Keratinocyte (primary cell): ENCODE data around the gene CLCN1. TPM values are rescaled to one million over a fixed set of nuclear protein-coding genes. Genes with fewer than 3 reads are reported as not detected.

Experiments
- DNase-seq: peaks from one replicate; pipeline ENCODE4 v3.0.0-alpha.2; 2011; ENCODE audit warnings: low read depth, missing footprints, low spot score
- FAIRE-seq: peaks from 2 replicates; lab custom pipeline; 2011; peaks lifted over from hg19 to GRCh38; lab: Jason Lieb, UNC
- H2AFZ ChIP-seq: 2 replicates; pipeline ENCODE4 v1.6.0; 2012; ENCODE audit warnings: low read length, control low read depth, inconsistent platforms; ENCODE audit not compliant: control insufficient read depth
- H3K27ac ChIP-seq: 2 replicates; pipeline ENCODE4 v1.5.1; 2011; ENCODE audit warnings: low read length; ENCODE audit not compliant: control insufficient read depth, insufficient read depth
- H3K27me3 ChIP-seq: 3 replicates; pipeline ENCODE4 v1.6.0; 2011; ENCODE audit warnings: low read length; ENCODE audit not compliant: control insufficient read depth, insufficient read depth; ENCODE audit errors: extremely low read depth
- H3K36me3 ChIP-seq, 2 experiments: 2 replicates in 1 of 2; 3 replicates in 1 of 2; pipeline ENCODE4 v1.5.1; 2011; ENCODE audit warnings: low read length in 2 of 2, mild to moderate bottlenecking in 1 of 2; ENCODE audit not compliant: control insufficient read depth in 2 of 2, insufficient read depth in 2 of 2; ENCODE audit errors: extremely low read depth in 1 of 2
- H3K4me1 ChIP-seq: 3 replicates; pipeline ENCODE4 v1.5.1; 2011; ENCODE audit warnings: low read length; ENCODE audit not compliant: control insufficient read depth, insufficient read depth; ENCODE audit errors: extremely low read depth
- H3K4me2 ChIP-seq: 3 replicates; pipeline ENCODE4 v1.6.0; 2011; ENCODE audit warnings: low read depth, low read length; ENCODE audit not compliant: control insufficient read depth, insufficient read depth; ENCODE audit errors: extremely low read depth
- H3K4me3 ChIP-seq, 3 experiments: fragments of 200-600 bp in 1 of 3; sonication (generic) in 1 of 3; 2 replicates in 2 of 3; 3 replicates in 1 of 3; pipeline ENCODE4 v1.5.1; 2011 to 2016; ENCODE audit warnings: low read length in 3 of 3, mild to moderate bottlenecking in 3 of 3, control low read depth in 2 of 3, inconsistent platforms in 1 of 3, low read depth in 1 of 3, mixed read lengths in 1 of 3, mixed run types in 1 of 3, moderate library complexity in 1 of 3; ENCODE audit not compliant: control insufficient read depth in 2 of 3, insufficient read depth in 2 of 3; ENCODE audit errors: extremely low read depth in 1 of 3
- H3K79me2 ChIP-seq: 2 replicates; pipeline ENCODE4 v1.6.0; 2012; ENCODE audit warnings: low read length; ENCODE audit not compliant: control insufficient read depth, insufficient read depth
- H3K9ac ChIP-seq: 3 replicates; pipeline ENCODE4 v1.6.0; 2011; ENCODE audit warnings: low read length; ENCODE audit not compliant: control insufficient read depth, insufficient read depth; ENCODE audit errors: extremely low read depth
- H3K9me1 ChIP-seq: 3 replicates; pipeline ENCODE4 v1.6.0; 2011; ENCODE audit warnings: low read length; ENCODE audit not compliant: control insufficient read depth, insufficient read depth; ENCODE audit errors: extremely low read depth
- H3K9me3 ChIP-seq: 2 replicates; pipeline ENCODE4 v1.5.1; 2012; ENCODE audit warnings: low read depth, low read length; ENCODE audit not compliant: control insufficient read depth
- H4K20me1 ChIP-seq: 3 replicates; pipeline ENCODE4 v1.6.0; 2011; ENCODE audit warnings: low read length; ENCODE audit not compliant: control insufficient read depth, insufficient read depth; ENCODE audit errors: extremely low read depth
- EZH2 ChIP-seq: IDR thresholded peaks from one replicate; pipeline ENCODE4 v1.6.1; 2012; ENCODE audit warnings: inconsistent platforms, mild to moderate bottlenecking, low read length, moderate library complexity
- dilution Hi-C: fragments of 300-500 bp; cut with MboI; formaldehyde crosslinking; loops from one replicate; pipeline ENCODE4 v1.7.0; 2020; ENCODE audit warnings: low sequenced_read_pairs; ENCODE audit not compliant: extremely low pct_ligation_motif_present
- polyA plus RNA-seq, 5 experiments: library from polyadenylated mRNA; depleted of rRNA in 3 of 5; stranded (reverse) in 3 of 5; stranded (forward) in 1 of 5; unstranded in 1 of 5; fragments of >200 nt; gene quantifications; 1 replicate in 1 of 5; 2 replicates in 3 of 5; 3 replicates in 1 of 5; pipeline versions ENCODE4 v1.2.1 to v1.2.3, GENCODE V29; 2011 to 2012; ENCODE audit warnings: missing spikeins in 2 of 5, low read depth in 1 of 5, low replicate concordance in 1 of 5
- TF ChIP-seq, protein P1 (sequence below), 3 experiments: IDR thresholded peaks in 1 of 3; conservative IDR thresholded peaks in 1 of 3; optimal IDR thresholded peaks in 1 of 3; 2 replicates in 2 of 3; 3 replicates in 1 of 3; pipeline versions ENCODE3 to v1.5.1; 2011; ENCODE audit warnings: low read length in 3 of 3, mild to moderate bottlenecking in 3 of 3, moderate library complexity in 2 of 3, control low read depth in 1 of 3, inconsistent platforms in 1 of 3; ENCODE audit not compliant: insufficient read depth in 2 of 3; ENCODE audit errors: extremely low read depth in 1 of 3

The CLCN1 gene
- polyA plus RNA-seq, 1 donor (not counting 4 experiments of a cell fraction or from before 2014, with no cell fraction given) = not detected

- Histone ChIP-seq H3K9me1 (no peaks in the 10 kb centered on the region), H3K27ac (no peak overlapping the region), H3K9ac (no peak overlapping the region), H3K4me2 (no peak overlapping the region), H4K20me1 (no peaks in the 10 kb centered on the region), H3K4me1 (peaks cover 17% of the 10 kb centered on the region), H3K36me3 (no peaks in the 10 kb centered on the region), H3K27me3 (peaks cover 18% of the 10 kb centered on the region), H3K9me3 (no peaks in the 10 kb centered on the region), H2AFZ (no peak overlapping the region), H3K4me3 (no peak overlapping the region), H3K79me2 (no peaks in the 10 kb centered on the region)
- DNase-seq (no peak), FAIRE-seq (no peak)
- dilution Hi-C loops = no loop called here
- TF ChIP-seq EZH2 = no peak
- TF ChIP-seq, protein P1, sequence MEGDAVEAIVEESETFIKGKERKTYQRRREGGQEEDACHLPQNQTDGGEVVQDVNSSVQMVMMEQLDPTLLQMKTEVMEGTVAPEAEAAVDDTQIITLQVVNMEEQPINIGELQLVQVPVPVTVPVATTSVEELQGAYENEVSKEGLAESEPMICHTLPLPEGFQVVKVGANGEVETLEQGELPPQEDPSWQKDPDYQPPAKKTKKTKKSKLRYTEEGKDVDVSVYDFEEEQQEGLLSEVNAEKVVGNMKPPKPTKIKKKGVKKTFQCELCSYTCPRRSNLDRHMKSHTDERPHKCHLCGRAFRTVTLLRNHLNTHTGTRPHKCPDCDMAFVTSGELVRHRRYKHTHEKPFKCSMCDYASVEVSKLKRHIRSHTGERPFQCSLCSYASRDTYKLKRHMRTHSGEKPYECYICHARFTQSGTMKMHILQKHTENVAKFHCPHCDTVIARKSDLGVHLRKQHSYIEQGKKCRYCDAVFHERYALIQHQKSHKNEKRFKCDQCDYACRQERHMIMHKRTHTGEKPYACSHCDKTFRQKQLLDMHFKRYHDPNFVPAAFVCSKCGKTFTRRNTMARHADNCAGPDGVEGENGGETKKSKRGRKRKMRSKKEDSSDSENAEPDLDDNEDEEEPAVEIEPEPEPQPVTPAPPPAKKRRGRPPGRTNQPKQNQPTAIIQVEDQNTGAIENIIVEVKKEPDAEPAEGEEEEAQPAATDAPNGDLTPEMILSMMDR (optimal IDR thresholded peaks at IDR 0.05 in 1 of 3, IDR thresholded peaks at IDR 0.05 in 1 of 3, conservative IDR thresholded peaks at IDR 0.05 in 1 of 3; ENCODE audit: extremely low read depth in 1 of 3, insufficient read depth in 2 of 3, low read length in 3 of 3) = no peak
Measured at GRCh38 chr7:143368387-143368786, 52.5 kb downstream of the CLCN1 start.

GRCh38 chr7:143369678-143370651 is 54.1 kb downstream of the CLCN1 start:
- Histone ChIP-seq H4K20me1 (no peaks in the 10 kb centered on the region), H3K9me3 (no peaks in the 10 kb centered on the region), H3K4me1 (peaks cover 23% of the 10 kb centered on the region), H2AFZ (no peak overlapping the region), H3K9ac (no peak overlapping the region), H3K27me3 (peaks cover 2% of the 10 kb centered on the region), H3K36me3 (no peaks in the 10 kb centered on the region), H3K9me1 (no peaks in the 10 kb centered on the region), H3K79me2 (no peaks in the 10 kb centered on the region), H3K27ac (no peak overlapping the region), H3K4me2 (no peak overlapping the region), H3K4me3 (no peak overlapping the region)
- dilution Hi-C loops = no loop called here
- no peak for DNase-seq
- no peak for FAIRE-seq
- TF ChIP-seq EZH2 = no peak
- TF ChIP-seq, protein P1 (optimal IDR thresholded peaks at IDR 0.05 in 1 of 3, IDR thresholded peaks at IDR 0.05 in 1 of 3, conservative IDR thresholded peaks at IDR 0.05 in 1 of 3; ENCODE audit: extremely low read depth in 1 of 3, insufficient read depth in 2 of 3, low read length in 3 of 3) = no peak
